ENCODE results near the gene CLDN5. TPM values are rescaled to one million over a fixed set of nuclear protein-coding genes. Genes with fewer than 3 reads are reported as not detected.

The CLDN5 gene
- total and polyA plus RNA-seq, 12 donors = 19.8 to 102 (median 40.7) TPM

- ATAC-seq = peak in 5 of 8 donors; percentile 31 to 81 (median 57)
- 84 to 86% methylated on average over 7 of the region's 7 CpGs for WGBS, 2 donors
Measured at GRCh38 chr22:19488884-19489843, 35.0 kb downstream of the CLDN5 start.

GRCh38 chr22:19488285-19488684 is 35.9 kb downstream of the CLDN5 start:
- H3K27me3 ChIP-seq = no peaks in the 10 kb centered on the region
- no peak for DNase-seq
- H3K4me3 ChIP-seq = no peak overlapping the region
- TF ChIP-seq CTCF (IDR thresholded peaks at IDR 0.05) = no peak
- H3K27ac ChIP-seq = no peak overlapping the region
- H3K36me3 ChIP-seq = no peaks in the 10 kb centered on the region
- H3K4me1 ChIP-seq = peaks cover 0 to 7% (median 0%) of the 10 kb centered on the region in 9 donors
- no peaks in the 10 kb centered on the region for H3K9me3 ChIP-seq
- ATAC-seq = no peak
- intact Hi-C loops (cut with DNase I) = loop anchor here in 3 of 10 donors (5.0 to 10.0 kb wide), 3 partner anchors 147 to 326 kb away; no protein-coding TSS in a partner anchor
- WGBS, 2 donors = 93% methylated on average over 2 of the region's 2 CpGs

More at GRCh38 chr22:19488884-19489843, 35.0 kb downstream of the CLDN5 start:
- no peak overlapping the region for H3K27ac ChIP-seq
- no peaks in the 10 kb centered on the region for H3K9me3 ChIP-seq
- peak in 4 of 9 donors; percentile 5 to 34 (median 24) for TF ChIP-seq CTCF (IDR thresholded peaks at IDR 0.05)
- peaks cover 0 to 3% (median 0%) of the 10 kb centered on the region in 9 donors for H3K36me3 ChIP-seq
- H3K27me3 ChIP-seq = no peaks in the 10 kb centered on the region
- no peak for DNase-seq
- H3K4me1 ChIP-seq = peaks cover 0 to 6% (median 0%) of the 10 kb centered on the region in 9 donors
- no peak overlapping the region for H3K4me3 ChIP-seq
- intact Hi-C loops (cut with DNase I) = loop anchor here in 3 of 10 donors (5.0 to 10.0 kb wide), 3 partner anchors 146 to 327 kb away; no protein-coding TSS in a partner anchor

- Histone ChIP-seq H3K9me3 (no peaks in the 10 kb centered on the region), H3K4me3 (no peak overlapping the region), H3K4me1 (peaks cover 0 to 12% (median 5%) of the 10 kb centered on the region in 9 donors), H3K27me3 (no peaks in the 10 kb centered on the region), H3K27ac (no peak overlapping the region), H3K36me3 (no peaks in the 10 kb centered on the region)
- DNase-seq = no peak
- TF ChIP-seq CTCF (IDR thresholded peaks at IDR 0.05) = no peak
- ATAC-seq = no peak
- WGBS, 2 donors = 74 to 79% methylated on average over 8 of the region's 8 CpGs
- intact Hi-C loops (cut with DNase I) = loop anchor here in 1 of 10 donors (10.0 kb wide), 1 partner anchor 151 kb away; no protein-coding TSS in a partner anchor
Measured at GRCh38 chr22:19483481-19484244, 40.5 kb downstream of the CLDN5 start.

GRCh38 chr22:19482297-19482696 is 41.9 kb downstream of the CLDN5 start:
- peaks cover 3 to 23% (median 17%) of the 10 kb centered on the region in 9 donors for H3K4me1 ChIP-seq
- no peak for ATAC-seq
- WGBS, 2 donors = 86 to 90% methylated on average over 9 of the region's 9 CpGs
- intact Hi-C loops (cut with DNase I) = loop anchor here in 1 of 10 donors (10.0 kb wide), 1 partner anchor 153 kb away; no protein-coding TSS in a partner anchor
- no peaks in the 10 kb centered on the region for H3K36me3 ChIP-seq
- DNase-seq = no peak
- no peaks in the 10 kb centered on the region for H3K27me3 ChIP-seq
- no peak overlapping the region for H3K4me3 ChIP-seq
- TF ChIP-seq CTCF (IDR thresholded peaks at IDR 0.05) = no peak
- H3K9me3 ChIP-seq = no peaks in the 10 kb centered on the region
- no peak overlapping the region for H3K27ac ChIP-seq
